Loucy (cell line): Measurements from ENCODE around the gene NEDD4L.

Experiments used
- H2AFZ ChIP-seq: fragments of 200-600 bp; sonication (generic); 2 replicates; pipeline ENCODE4 v1.6.0; 2016; ENCODE audit warnings: antibody characterized with exemption, mild to moderate bottlenecking, low read length, moderate library complexity
- H3F3A ChIP-seq: fragments of 200-600 bp; 2 replicates; pipeline ENCODE4 v1.6.0; 2016; ENCODE audit warnings: antibody characterized with exemption, low read depth, mild to moderate bottlenecking
- H3K27me3 ChIP-seq: fragments of 200-600 bp; sonication (generic); 2 replicates; pipeline ENCODE4 v1.6.1; 2014; ENCODE audit warnings: low read length, mild to moderate bottlenecking; ENCODE audit not compliant: insufficient read depth, poor library complexity, severe bottlenecking
- H3K36me3 ChIP-seq: fragments of 200-600 bp; sonication (generic); 2 replicates; pipeline ENCODE4 v1.6.1; 2016; ENCODE audit warnings: low read length; ENCODE audit not compliant: insufficient read depth
- H3K4me1 ChIP-seq: fragments of 200-600 bp; sonication (generic); 2 replicates; pipeline ENCODE4 v1.5.1; 2014; ENCODE audit warnings: low read length, mild to moderate bottlenecking; ENCODE audit not compliant: insufficient read depth, poor library complexity, severe bottlenecking
- H3K4me2 ChIP-seq: fragments of 200-600 bp; sonication (generic); 2 replicates; pipeline ENCODE4 v1.6.0; 2014; ENCODE audit warnings: antibody characterized with exemption, low read length, low read depth, mild to moderate bottlenecking; ENCODE audit not compliant: poor library complexity, severe bottlenecking
- H3K4me3 ChIP-seq: fragments of 200-600 bp; sonication (generic); 2 replicates; pipeline ENCODE4 v1.5.1; 2014; ENCODE audit warnings: low read length, mild to moderate bottlenecking, mixed read lengths; ENCODE audit not compliant: poor library complexity, severe bottlenecking
- H3K79me2 ChIP-seq: fragments of 200-600 bp; sonication (generic); 2 replicates; pipeline ENCODE4 v1.6.1; 2014; ENCODE audit warnings: low read length; ENCODE audit not compliant: insufficient read depth
- H3K9ac ChIP-seq: fragments of 200-600 bp; sonication (generic); 2 replicates; pipeline ENCODE4 v1.6.0; 2014; ENCODE audit warnings: mild to moderate bottlenecking, low read depth, low read length, moderate library complexity; ENCODE audit not compliant: poor library complexity, severe bottlenecking
- H3K9me2 ChIP-seq: fragments of 200-600 bp; sonication (generic); replicated peaks from 2 replicates; pipeline ENCODE4 v1.6.1; 2016; ENCODE audit warnings: low read depth, low read length, mixed read lengths
- H3K9me3 ChIP-seq: fragments of 200-600 bp; sonication (generic); 2 replicates; pipeline ENCODE4 v1.6.1; 2014; ENCODE audit warnings: mild to moderate bottlenecking, antibody characterized with exemption, low read length, low read depth; ENCODE audit not compliant: insufficient read depth
- H4K20me1 ChIP-seq: fragments of 200-600 bp; sonication (generic); 2 replicates; pipeline ENCODE4 v1.6.0; 2014; ENCODE audit warnings: antibody characterized with exemption, low read length, mild to moderate bottlenecking; ENCODE audit not compliant: insufficient read depth, poor library complexity, severe bottlenecking
- CTCF ChIP-seq: fragments of 200-600 bp; sonication (generic); conservative IDR thresholded peaks from 2 replicates; pipeline ENCODE4 v1.5.1; 2014; ENCODE audit warnings: mild to moderate bottlenecking, antibody characterized with exemption, low read length
- EZH2phosphoT487 ChIP-seq: fragments of 200-600 bp; IDR thresholded peaks from 2 replicates; pipeline ENCODE4 v1.6.1; 2018; ENCODE audit warnings: antibody characterized with exemption, mild to moderate bottlenecking, moderate library complexity, borderline replicate concordance

The NEDD4L gene

GRCh38 chr18:58060254-58060653 is 16.2 kb downstream of the NEDD4L start:
- H3K36me3 ChIP-seq, result no peaks in the 10 kb centered on the region
- peaks cover 22% of the 10 kb centered on the region for H3K4me1 ChIP-seq
- TF ChIP-seq CTCF, result no peak
- no peak for TF ChIP-seq EZH2phosphoT487
- no peak overlapping the region for H3K4me3 ChIP-seq
- no peaks in the 10 kb centered on the region for H3K9me3 ChIP-seq
- no peaks in the 10 kb centered on the region for H3F3A ChIP-seq
- no peak overlapping the region for H2AFZ ChIP-seq
- H3K27me3 ChIP-seq, result no peaks in the 10 kb centered on the region
- no peaks in the 10 kb centered on the region for H3K9me2 ChIP-seq
- peaks cover 15% of the 10 kb centered on the region; the same call in 1 of the 2 replicates for H3K79me2 ChIP-seq
- no peaks in the 10 kb centered on the region for H4K20me1 ChIP-seq
- H3K4me2 ChIP-seq, result no peak overlapping the region
- H3K9ac ChIP-seq, result no peak overlapping the region

GRCh38 chr18:58061349-58061748 is 17.3 kb downstream of the NEDD4L start:
- H4K20me1 ChIP-seq, result no peaks in the 10 kb centered on the region
- H3K27me3 ChIP-seq, result no peaks in the 10 kb centered on the region
- no peaks in the 10 kb centered on the region for H3F3A ChIP-seq
- peaks cover 18% of the 10 kb centered on the region; the same call in 1 of the 2 replicates for H3K79me2 ChIP-seq
- no peaks in the 10 kb centered on the region for H3K9me3 ChIP-seq
- no peak overlapping the region for H3K4me3 ChIP-seq
- H3K36me3 ChIP-seq, result no peaks in the 10 kb centered on the region
- H3K9ac ChIP-seq, result no peak overlapping the region
- no peak overlapping the region for H2AFZ ChIP-seq
- TF ChIP-seq EZH2phosphoT487 (no peak), CTCF (no peak)
- H3K4me2 ChIP-seq, result no peak overlapping the region
- H3K4me1 ChIP-seq, result peaks cover 30% of the 10 kb centered on the region
- H3K9me2 ChIP-seq, result no peaks in the 10 kb centered on the region

- peak overlapping the region; percentile 19; the same call in 1 of the 2 replicates for H2AFZ ChIP-seq
- H3K9ac ChIP-seq, result no peak overlapping the region
- peaks cover 30% of the 10 kb centered on the region for H3K4me1 ChIP-seq
- H3K79me2 ChIP-seq, result peaks cover 13% of the 10 kb centered on the region; the same call in 1 of the 2 replicates
- no peak for TF ChIP-seq CTCF
- TF ChIP-seq EZH2phosphoT487, result no peak
- H4K20me1 ChIP-seq, result no peaks in the 10 kb centered on the region
- H3K9me3 ChIP-seq, result no peaks in the 10 kb centered on the region
- no peaks in the 10 kb centered on the region for H3K36me3 ChIP-seq
- H3K4me3 ChIP-seq, result peak overlapping the region; percentile 9
- no peaks in the 10 kb centered on the region for H3K27me3 ChIP-seq
- no peaks in the 10 kb centered on the region for H3K9me2 ChIP-seq
- no peaks in the 10 kb centered on the region for H3F3A ChIP-seq
- H3K4me2 ChIP-seq, result peak overlapping the region; percentile 56
Measured at GRCh38 chr18:58064406-58064998, 20.5 kb downstream of the NEDD4L start.
